H1 (cell line): ENCODE measurements around the gene EEF1AKMT3. TPM values are rescaled to one million over a fixed set of nuclear protein-coding genes. Genes with fewer than 3 reads are reported as not detected.

Experiments used
- BACH1 ChIP-seq: IDR thresholded peaks from 2 replicates; pipeline ENCODE4 v1.6.1; 2012; ENCODE audit warnings: low read length, improper control_type of control experiment
- CHD7 ChIP-seq: fragments of 300-600 bp; sonication (generic); IDR thresholded peaks from 2 replicates; pipeline ENCODE4 v1.7.1; 2012; ENCODE audit warnings: low read length, moderate library complexity, mild to moderate bottlenecking, inconsistent platforms; ENCODE audit not compliant: insufficient replicate concordance
- NRF1 ChIP-seq: IDR thresholded peaks from 2 replicates; pipeline ENCODE4 v1.6.1; 2011; ENCODE audit warnings: mild to moderate bottlenecking, low read depth, low read length, improper control_type of control experiment
- POLR2AphosphoS5 ChIP-seq: IDR thresholded peaks from 2 replicates; pipeline ENCODE4 v1.6.1; 2011; ENCODE audit warnings: low read depth, low read length
- SP1 ChIP-seq: IDR thresholded peaks from 2 replicates; pipeline ENCODE4 v1.6.1; 2011; ENCODE audit warnings: low read depth, low read length
- TBP ChIP-seq: IDR thresholded peaks from 2 replicates; pipeline ENCODE4 v1.6.1; 2011; ENCODE audit warnings: low read depth, low read length, improper control_type of control experiment
- polyA plus RNA-seq, 7 experiments: library from polyadenylated mRNA; depleted of rRNA in 3 of 7; stranded (reverse) in 5 of 7; unstranded in 2 of 7; fragments of >200 nt in 5 of 7; fragments of 200-250 nt in 2 of 7; gene quantifications; 1 replicate in 5 of 7; 2 replicates in 1 of 7; 4 replicates in 1 of 7; pipeline versions ENCODE4 v1.2.1 to v1.2.3, GENCODE V29; 2011 to 2013; ENCODE audit warnings: missing spikeins in 2 of 7, mixed read lengths in 2 of 7
- total RNA-seq: library from RNA; stranded (reverse); fragmentation: NEBNext Ultra II Directional; extraction: Animal tissue kit (Norgen Biotek cat#: 25700); gene quantifications from 2 replicates; pipeline ENCODE4 v1.2.1, GENCODE V29; 2021

Gene EEF1AKMT3
- total and polyA plus RNA-seq, 2 of the 8 experiments (the other 6 are each of a cell fraction or from before 2014, with no cell fraction given), result 3.1 to 4.4 TPM

- TF ChIP-seq CHD7 (no peak), SP1 (no peak), BACH1 (no peak), TBP (no peak), POLR2AphosphoS5 (no peak), NRF1 (no peak)
These were observed 43.8 kb downstream of the EEF1AKMT3 start (continued) for GRCh38 chr12:57816001-57816854.
